Measurements from ENCODE around the gene IL13RA1.

- no peak for TF ChIP-seq FOXM1 (IDR thresholded peaks at IDR 0.05; ENCODE audit: borderline replicate concordance, low read depth)
- TF ChIP-seq EGR1 (IDR thresholded peaks at IDR 0.05) = no peak
- TF ChIP-seq RAD21 (IDR thresholded peaks at IDR 0.05; ENCODE audit: low read depth) = no peak
- TF ChIP-seq CEBPB (IDR thresholded peaks at IDR 0.05) = no peak
- TF ChIP-seq, protein P1, sequence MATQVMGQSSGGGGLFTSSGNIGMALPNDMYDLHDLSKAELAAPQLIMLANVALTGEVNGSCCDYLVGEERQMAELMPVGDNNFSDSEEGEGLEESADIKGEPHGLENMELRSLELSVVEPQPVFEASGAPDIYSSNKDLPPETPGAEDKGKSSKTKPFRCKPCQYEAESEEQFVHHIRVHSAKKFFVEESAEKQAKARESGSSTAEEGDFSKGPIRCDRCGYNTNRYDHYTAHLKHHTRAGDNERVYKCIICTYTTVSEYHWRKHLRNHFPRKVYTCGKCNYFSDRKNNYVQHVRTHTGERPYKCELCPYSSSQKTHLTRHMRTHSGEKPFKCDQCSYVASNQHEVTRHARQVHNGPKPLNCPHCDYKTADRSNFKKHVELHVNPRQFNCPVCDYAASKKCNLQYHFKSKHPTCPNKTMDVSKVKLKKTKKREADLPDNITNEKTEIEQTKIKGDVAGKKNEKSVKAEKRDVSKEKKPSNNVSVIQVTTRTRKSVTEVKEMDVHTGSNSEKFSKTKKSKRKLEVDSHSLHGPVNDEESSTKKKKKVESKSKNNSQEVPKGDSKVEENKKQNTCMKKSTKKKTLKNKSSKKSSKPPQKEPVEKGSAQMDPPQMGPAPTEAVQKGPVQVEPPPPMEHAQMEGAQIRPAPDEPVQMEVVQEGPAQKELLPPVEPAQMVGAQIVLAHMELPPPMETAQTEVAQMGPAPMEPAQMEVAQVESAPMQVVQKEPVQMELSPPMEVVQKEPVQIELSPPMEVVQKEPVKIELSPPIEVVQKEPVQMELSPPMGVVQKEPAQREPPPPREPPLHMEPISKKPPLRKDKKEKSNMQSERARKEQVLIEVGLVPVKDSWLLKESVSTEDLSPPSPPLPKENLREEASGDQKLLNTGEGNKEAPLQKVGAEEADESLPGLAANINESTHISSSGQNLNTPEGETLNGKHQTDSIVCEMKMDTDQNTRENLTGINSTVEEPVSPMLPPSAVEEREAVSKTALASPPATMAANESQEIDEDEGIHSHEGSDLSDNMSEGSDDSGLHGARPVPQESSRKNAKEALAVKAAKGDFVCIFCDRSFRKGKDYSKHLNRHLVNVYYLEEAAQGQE (IDR thresholded peaks at IDR 0.05; ENCODE audit: low read depth) = no peak
- no peak for TF ChIP-seq EP300 (IDR thresholded peaks at IDR 0.05; ENCODE audit: borderline replicate concordance)
- TF ChIP-seq MAX (IDR thresholded peaks at IDR 0.05) = no peak
- no peak for TF ChIP-seq TAF1 (IDR thresholded peaks at IDR 0.05; ENCODE audit: low read depth)
- no peak for TF ChIP-seq NFIC (IDR thresholded peaks at IDR 0.05)
- TF ChIP-seq CREB1 (IDR thresholded peaks at IDR 0.05; ENCODE audit: low read depth) = no peak
- no peak for TF ChIP-seq YY1 (IDR thresholded peaks at IDR 0.05; ENCODE audit: low read depth)
Observed at GRCh38 chrX:118688935-118689334, 38.5 kb upstream of the IL13RA1 start.
